GM21423 (cell line): ENCODE data around the gene FAAP100.
A peak's percentile ranks its signal among the peaks of the same experiment; 100 is the strongest.
"Not testable (repeated sequence)": the region's sequence is repeated elsewhere in the genome, so short reads cannot be mapped to it uniquely, and the experiment has no call there.

Source experiments
- ATAC-seq: cut with Tn5 transposase; IDR thresholded peaks from one replicate; pipeline ENCODE4 v1.9.1; 2021; ENCODE audit warnings: mild to moderate bottlenecking, moderate library complexity; ENCODE audit not compliant: unreplicated experiment

FAAP100 gene

GRCh38 chr17:81552244-81553017 lies at the start of gene FAAP100:
Gene FAAP100, minus strand, starts transcription at chr17:81552353. Its CDS starts 23 bp downstream, at chr17:81552330.
- ATAC-seq: peak; percentile 48

DNA sequence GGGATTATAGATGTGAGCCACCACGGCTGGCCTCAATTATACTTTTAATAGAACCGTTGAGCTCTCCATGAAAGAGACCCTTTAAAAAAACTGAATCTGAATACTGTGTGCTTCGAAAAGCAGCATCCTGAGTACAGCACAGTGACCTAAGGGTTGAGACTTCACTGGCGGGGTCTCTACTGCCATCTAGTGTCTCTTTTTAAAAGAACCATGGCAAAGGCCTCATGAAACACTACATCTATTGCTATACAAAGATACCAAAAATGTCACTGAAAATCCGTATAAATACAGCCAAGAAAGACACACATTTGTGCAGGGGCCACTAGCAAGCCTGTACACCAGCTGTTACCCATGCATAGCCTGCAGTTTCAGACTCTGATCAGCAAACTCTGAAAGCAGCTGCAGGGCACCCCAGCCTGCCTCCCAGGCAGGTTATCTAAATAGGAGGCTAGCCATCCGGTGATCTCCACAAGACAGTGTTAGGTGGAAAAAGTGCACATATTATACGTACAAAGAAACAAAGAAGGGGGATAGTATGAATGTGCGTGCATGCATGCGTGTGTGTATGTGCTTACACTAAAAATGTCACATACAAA lies 49.5 kb upstream of the FAAP100 start:
- ATAC-seq: no peak

DNA sequence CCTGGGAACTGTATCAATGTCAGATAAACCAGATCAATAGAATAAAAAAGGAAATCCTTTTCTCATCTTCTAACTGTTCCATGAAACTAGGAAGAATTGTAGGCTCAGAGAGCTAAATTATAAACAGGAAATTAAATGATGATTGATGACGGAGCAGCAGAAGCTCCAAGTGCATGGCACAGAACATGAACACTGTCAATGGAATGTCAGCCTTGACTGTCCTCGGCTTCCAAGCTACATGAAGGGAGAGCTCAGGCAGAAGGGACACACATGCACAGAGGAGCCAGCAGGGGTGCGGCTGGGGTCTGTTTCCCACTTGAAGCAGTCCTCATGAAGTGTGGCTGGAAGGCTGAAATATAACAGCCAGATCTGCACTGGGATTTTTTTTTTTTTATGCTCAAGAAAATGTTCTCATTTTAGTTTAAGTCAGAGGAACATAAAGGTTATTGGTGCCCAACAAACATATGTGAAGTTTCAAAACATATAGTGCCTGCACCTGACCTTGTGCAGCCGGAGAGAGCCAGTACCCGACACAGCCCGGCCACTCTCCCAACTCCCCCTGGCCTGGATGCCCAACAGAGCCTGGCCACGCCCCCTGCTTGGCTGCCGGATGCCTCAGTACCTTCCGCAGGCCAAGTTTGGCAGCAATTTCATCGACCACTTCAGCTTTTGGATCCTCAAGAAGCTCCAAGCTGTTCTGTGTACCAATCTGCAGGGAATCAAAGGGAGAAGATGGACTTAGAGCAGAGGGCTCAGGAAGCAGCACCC lies 47.8 kb upstream of the FAAP100 start:
- no peak for ATAC-seq

- ATAC-seq: no peak
These were observed 41.1 kb upstream of the FAAP100 start for GRCh38 chr17:81593105-81593871.

DNA sequence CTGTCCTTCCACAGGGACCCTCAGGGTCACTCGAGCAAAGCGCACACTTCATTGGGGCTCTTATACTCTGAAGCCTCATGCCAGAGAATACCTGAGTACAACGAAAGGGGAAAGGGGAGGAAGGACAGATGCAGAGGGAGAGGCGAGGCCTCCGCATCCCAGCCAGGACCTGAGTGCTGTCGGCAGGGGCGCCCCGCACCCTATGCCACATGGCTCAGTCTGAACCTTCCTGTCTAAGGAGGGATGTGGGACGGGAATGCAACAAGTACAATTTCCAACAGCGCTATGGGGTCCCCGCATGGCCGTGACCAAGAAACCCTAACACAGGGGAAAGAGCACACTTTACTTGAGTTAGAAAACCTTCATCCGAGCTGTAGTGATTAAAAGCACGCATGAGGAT lies 39.8 kb upstream of the FAAP100 start:
- no peak for ATAC-seq

DNA sequence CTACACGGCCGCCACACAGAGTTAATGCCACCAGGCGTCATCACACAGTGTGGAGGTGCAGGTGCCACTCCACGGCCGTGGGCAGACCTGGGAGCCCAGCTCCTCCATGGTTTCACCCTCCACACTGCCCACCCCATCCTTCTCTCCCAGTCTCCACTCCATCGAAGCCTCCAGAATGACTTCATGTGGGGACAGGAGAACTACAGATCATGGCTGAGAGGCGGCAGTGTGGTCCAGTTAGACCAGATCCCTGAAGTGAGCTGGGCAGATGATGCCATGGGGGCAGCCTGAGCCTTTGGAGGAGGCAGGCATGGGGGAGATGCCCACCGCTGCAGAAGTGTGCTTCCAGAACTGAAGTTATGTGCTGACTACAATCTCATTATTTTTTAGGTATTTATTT lies 38.0 kb upstream of the FAAP100 start:
- ATAC-seq: no peak

GRCh38 chr17:81589612-81590011 lies 37.5 kb upstream of the FAAP100 start:
- ATAC-seq: no peak

- no peak for ATAC-seq
These were observed 33.9 kb upstream of the FAAP100 start for GRCh38 chr17:81586096-81586495.

GRCh38 chr17:81584771-81585170 lies 32.6 kb upstream of the FAAP100 start:
- not testable (repeated sequence) for ATAC-seq

DNA sequence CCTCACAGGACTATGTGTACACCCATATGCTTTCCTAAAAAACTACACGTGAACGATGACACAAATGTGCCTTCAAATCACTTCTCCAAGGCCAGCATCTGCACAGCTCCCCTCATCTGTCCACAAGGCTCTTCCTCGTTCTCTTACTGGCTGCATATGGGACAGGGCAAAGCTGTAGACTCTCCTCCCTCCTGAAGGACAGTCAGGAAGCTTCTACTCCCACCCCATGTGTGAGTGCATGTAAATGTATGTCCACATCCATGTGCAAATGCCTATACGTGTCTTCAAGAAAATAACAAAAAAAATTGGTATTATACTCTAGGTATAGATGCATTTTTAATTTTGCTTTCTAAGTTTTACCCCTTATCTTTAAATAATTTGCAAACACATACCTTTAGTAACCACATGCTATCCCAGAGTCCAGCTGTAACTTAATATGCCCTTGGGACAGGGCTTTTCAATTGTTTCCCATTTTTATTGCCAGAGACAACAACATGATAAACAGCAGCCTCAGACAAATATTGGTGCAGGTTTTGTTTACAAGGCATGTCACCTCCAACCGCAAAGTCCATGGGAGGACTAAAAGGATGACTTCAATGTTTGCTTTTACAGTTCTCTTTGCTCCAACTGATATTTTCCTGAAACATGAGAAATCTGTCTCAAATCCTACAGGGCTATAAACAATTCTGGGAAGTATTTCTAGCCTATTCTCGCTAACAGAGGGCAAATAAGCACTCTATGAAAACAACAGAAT lies 31.6 kb upstream of the FAAP100 start:
- no peak for ATAC-seq

- ATAC-seq: no peak
These were observed 30.6 kb upstream of the FAAP100 start for GRCh38 chr17:81582749-81583148.

- no peak for ATAC-seq
These were observed 30.2 kb upstream of the FAAP100 start for GRCh38 chr17:81582341-81582740.

DNA sequence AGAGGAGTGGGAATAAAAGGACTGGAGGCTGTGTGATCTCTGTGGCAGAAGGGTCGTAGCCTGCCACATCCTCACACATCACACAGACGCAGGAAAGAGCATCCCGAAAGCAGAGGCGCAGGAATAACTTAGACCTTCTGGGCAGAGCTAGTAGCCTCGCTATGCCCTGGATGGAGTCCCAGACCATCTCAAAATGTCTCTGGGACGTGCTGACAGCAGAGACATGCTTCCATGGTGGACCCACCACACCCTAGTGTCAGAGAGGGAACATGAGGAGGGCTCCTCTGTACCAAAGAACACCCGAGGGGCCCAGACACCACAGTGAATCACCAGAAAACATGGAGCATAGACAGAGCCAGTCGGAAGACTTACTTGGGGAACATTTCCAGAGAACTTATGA lies 29.6 kb upstream of the FAAP100 start:
- no peak for ATAC-seq

DNA sequence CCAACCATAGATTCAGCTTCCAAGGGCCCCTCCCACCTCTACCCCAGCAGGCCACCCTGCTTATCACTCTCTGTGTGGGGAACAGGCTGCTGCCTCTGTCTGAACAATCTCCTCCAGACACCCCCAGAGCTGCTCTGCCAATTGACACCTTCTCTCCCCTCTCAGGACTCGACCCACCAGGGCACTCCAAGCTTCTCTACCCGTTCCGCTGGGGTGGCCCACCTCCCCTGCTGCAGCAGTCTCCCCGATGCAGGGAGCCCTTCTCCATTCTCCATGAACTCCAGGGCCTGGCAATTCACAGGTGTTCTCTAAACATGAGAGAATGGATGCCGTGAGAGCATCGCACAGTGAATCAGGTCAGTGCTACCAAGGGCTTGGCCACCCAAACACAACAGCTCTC lies 28.3 kb upstream of the FAAP100 start:
- ATAC-seq: no peak

DNA sequence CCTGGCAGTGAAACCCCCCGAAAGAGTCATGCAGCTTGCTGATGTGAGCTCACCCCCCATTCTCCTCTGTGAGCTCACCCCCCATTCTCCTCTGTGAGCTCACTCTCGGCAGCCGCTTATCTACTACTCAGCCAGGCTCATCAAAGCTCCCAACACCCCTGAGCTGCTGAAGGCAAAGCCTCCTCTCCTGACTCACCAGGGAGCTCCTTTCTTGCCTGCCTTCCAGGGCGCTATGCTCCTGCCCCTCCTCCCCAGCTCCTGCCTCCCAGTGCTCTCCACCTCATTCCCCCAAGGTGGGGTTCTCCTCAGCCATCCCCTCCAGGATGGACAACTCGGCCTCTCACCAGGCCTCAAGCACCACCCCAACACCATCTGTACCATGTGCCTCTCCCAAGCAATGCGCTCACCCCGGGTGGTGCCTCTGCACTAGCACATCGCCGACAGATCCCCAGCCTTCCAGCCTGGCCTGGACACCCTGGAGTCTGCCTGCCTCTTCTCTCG lies 27.7 kb upstream of the FAAP100 start:
- no peak for ATAC-seq

GRCh38 chr17:81579298-81579697 lies 27.1 kb upstream of the FAAP100 start:
- no peak for ATAC-seq

DNA sequence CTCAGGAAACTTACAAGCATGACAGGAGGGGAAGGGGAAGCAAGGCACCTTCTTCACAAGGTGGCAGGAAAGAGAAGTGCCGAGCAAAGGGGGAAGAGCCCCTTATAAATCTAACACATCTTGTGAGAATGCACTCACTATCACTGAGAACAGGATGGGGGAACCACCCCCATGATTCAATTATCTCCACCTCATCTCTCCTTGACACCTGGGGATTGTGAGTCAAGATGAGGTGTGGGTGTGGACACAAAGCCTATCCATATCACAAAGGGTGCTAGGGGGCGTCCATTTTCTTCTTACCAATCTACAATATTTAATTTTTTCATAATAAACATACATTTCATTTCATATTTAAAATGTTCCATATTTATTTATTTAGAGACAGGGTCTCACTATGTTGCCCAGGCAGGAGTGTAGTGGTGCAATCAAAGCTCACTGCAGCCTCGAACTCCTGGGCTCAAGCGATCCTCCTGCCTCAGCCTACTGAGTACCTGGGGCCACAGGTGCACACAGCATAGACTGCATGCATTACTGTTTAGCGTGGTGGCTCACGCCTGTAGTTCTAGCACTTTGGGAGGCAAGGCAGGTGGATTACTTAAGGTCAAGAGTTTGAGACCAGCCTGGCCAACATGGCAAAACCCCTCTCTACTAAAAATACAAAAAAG lies 26.5 kb upstream of the FAAP100 start:
- ATAC-seq: no peak

DNA sequence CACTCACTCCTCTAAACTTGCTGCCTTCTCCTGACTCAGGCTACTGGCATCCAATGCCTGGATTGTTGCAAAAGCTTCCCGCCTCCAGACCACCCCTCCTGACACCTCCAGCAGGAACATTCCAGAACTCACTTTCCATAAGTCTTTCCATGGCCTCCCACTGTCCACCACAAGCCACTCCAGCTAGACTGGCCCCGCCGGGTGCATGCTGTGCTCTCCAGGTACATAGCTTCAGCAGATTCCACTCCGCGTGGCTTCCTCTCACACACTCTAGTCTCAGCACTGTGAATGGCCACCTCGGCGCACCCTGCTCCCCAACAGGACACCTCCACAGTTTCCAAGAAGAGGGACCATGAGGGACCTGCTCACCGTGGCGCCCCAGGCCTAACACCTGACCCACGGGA lies 25.9 kb upstream of the FAAP100 start:
- ATAC-seq: no peak

DNA sequence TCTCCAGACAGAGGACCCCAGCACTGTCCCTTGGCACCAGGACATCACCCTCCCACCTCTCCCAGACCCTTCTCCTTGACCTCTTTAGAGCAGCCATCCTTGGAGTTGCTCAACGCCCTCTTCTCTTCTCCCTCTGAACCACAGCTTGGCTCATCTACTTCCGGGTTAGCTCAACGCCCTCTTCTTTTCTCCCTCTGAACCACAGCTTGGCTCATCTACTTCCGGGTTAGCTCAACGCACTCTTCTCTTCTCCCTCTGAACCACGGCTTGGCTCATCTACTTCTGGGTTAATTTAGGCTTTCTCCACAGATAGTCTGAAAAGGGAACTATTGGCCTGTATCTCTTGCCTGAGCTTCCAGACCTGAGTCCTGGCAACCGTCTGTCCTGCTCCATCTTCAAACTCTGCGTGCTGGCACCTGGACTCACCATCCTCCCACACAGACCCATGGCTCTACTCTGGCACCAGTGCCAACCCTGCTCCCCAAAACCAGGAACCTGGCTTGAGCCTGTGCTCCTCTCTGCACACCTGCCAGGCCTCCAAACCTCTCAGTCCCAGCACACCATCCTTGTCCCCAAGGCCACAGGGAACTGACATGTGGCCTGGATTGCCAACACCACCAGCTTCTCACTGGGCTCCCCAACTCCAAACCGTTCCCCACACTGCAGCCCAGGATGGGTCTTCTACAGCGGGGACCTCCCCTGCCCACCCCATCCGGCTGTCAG lies 25.3 kb upstream of the FAAP100 start:
- no peak for ATAC-seq
